Measurements from ENCODE around the gene CLUH.

DNA sequence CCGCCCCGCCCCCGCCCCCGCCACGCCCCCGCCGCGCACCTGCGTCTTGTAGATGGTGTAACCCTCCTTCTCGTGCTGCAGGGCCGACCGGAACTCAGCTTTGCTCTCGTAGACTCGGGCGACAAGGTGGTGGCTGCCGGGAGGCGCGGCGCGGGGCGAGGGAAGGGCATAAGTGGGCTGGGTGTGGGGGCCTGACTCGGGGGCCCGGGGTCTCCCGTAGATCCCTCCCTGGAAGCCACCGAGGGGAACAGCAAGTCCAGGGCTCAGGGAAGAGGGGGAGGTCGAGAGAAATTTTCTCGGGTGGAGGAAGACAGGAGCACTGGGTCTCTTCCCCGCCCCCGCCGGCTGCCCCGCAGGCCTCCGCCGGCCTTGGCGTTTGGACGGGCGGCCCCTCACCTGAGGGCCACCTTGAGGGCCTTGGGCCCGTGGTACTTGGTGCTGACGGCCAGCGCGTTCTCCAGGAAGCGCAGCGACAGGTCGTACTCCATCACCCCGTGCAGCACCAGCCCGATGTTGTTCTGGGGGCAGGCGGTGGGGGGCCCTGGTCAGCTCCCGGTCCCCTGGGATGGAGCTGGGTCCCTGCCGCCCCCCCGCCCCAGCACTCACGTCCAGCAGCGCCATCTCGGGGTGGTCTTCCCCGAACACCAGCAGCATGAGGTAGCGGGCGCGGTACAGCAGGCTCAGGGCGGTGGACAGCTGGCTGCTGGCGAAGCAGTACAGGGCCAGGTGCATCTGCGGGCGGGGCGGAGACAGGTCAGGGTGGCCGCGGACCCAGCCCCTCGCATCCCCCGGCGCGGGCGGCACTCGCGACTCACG is 19.4 kb downstream of the CLUH start:
- TF ChIP-seq POLR2A (IDR thresholded peaks at IDR 0.05; ENCODE audit: low read length), result no peak
- no peak for TF ChIP-seq GATA1 (IDR thresholded peaks at IDR 0.05; ENCODE audit: low read depth, low read length)

Data from erythroblast (primary cell).